DND-41 (cell line): ENCODE measurements around the gene VAV2.

ENCODE experiments used
- EZH2 ChIP-seq: IDR thresholded peaks from 3 replicates; pipeline ENCODE4 v1.6.1; 2012; ENCODE audit warnings: borderline replicate concordance, low read depth, mild to moderate bottlenecking, moderate library complexity, low read length, inconsistent platforms; ENCODE audit not compliant: severe bottlenecking
- TF ChIP-seq, protein P1 (sequence below): IDR thresholded peaks from 2 replicates; pipeline ENCODE4 v1.5.1; 2012; ENCODE audit warnings: borderline replicate concordance, low read length, moderate library complexity, mild to moderate bottlenecking; ENCODE audit not compliant: poor library complexity, severe bottlenecking; ENCODE audit errors: extremely low read depth

- TF ChIP-seq, protein P1, sequence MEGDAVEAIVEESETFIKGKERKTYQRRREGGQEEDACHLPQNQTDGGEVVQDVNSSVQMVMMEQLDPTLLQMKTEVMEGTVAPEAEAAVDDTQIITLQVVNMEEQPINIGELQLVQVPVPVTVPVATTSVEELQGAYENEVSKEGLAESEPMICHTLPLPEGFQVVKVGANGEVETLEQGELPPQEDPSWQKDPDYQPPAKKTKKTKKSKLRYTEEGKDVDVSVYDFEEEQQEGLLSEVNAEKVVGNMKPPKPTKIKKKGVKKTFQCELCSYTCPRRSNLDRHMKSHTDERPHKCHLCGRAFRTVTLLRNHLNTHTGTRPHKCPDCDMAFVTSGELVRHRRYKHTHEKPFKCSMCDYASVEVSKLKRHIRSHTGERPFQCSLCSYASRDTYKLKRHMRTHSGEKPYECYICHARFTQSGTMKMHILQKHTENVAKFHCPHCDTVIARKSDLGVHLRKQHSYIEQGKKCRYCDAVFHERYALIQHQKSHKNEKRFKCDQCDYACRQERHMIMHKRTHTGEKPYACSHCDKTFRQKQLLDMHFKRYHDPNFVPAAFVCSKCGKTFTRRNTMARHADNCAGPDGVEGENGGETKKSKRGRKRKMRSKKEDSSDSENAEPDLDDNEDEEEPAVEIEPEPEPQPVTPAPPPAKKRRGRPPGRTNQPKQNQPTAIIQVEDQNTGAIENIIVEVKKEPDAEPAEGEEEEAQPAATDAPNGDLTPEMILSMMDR: no peak
- no peak for TF ChIP-seq EZH2
These were observed 4.7 kb downstream of the VAV2 start for GRCh38 chr9:133987446-133987788.
